Nephron progenitor cell (in vitro differentiated cells): Measurements from ENCODE around the gene NEFH.

Experiments
- DNase-seq: peaks from one replicate; pipeline ENCODE4 v3.0.0; 2021
- H3K27ac Mint-ChIP-seq: 2 replicates; pipeline ENCODE4 v1.8.0; 2021; ENCODE audit warnings: mild to moderate bottlenecking, moderate library complexity, mixed read lengths
- H3K27me3 Mint-ChIP-seq: 2 replicates; pipeline ENCODE4 v1.8.0; 2021; ENCODE audit warnings: mild to moderate bottlenecking, low read depth, mixed read lengths; ENCODE audit not compliant: poor library complexity
- H3K36me3 Mint-ChIP-seq: 2 replicates; pipeline ENCODE4 v1.8.0; 2021; ENCODE audit warnings: low read depth, mixed read lengths
- H3K4me1 Mint-ChIP-seq: 2 replicates; pipeline ENCODE4 v1.8.0; 2021; ENCODE audit warnings: mixed read lengths
- H3K4me3 Mint-ChIP-seq: 2 replicates; pipeline ENCODE4 v1.8.0; 2021; ENCODE audit warnings: mild to moderate bottlenecking, moderate library complexity, mixed read lengths
- H3K9me3 Mint-ChIP-seq: 2 replicates; pipeline ENCODE4 v1.8.0; 2021; ENCODE audit warnings: mild to moderate bottlenecking, moderate library complexity, mixed read lengths
- TF ChIP-seq, protein P1 (sequence below): fragments of 200-600 bp; sonication (generic); IDR thresholded peaks from 2 replicates; pipeline ENCODE4 v1.5.0; 2021; ENCODE audit warnings: antibody characterized with exemption

NEFH gene

DNA sequence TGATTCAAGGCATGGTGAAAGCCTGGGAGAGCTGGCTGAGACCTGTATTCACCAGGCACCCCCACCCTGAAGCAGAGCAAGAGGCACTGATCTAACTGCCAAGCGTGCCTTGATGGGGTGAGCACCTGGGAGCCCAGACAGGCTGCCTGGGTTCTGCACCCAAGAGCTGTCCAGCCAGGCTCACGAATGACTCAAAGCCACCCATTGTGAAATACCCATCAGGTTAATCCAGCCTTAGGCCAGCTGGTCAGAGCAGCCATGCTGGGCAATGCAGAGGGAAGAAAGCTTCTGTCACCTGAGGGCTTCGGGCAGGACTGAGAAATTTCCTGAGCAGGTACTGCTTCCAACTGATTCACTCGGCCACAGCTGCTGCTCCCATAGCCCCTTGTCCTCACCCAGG lies 51.4 kb downstream of the NEFH start:
- no peaks in the 10 kb centered on the region for H3K4me1 Mint-ChIP-seq
- no peaks in the 10 kb centered on the region for H3K27me3 Mint-ChIP-seq
- H3K27ac Mint-ChIP-seq = no peak overlapping the region
- DNase-seq = no peak
- TF ChIP-seq, protein P1, sequence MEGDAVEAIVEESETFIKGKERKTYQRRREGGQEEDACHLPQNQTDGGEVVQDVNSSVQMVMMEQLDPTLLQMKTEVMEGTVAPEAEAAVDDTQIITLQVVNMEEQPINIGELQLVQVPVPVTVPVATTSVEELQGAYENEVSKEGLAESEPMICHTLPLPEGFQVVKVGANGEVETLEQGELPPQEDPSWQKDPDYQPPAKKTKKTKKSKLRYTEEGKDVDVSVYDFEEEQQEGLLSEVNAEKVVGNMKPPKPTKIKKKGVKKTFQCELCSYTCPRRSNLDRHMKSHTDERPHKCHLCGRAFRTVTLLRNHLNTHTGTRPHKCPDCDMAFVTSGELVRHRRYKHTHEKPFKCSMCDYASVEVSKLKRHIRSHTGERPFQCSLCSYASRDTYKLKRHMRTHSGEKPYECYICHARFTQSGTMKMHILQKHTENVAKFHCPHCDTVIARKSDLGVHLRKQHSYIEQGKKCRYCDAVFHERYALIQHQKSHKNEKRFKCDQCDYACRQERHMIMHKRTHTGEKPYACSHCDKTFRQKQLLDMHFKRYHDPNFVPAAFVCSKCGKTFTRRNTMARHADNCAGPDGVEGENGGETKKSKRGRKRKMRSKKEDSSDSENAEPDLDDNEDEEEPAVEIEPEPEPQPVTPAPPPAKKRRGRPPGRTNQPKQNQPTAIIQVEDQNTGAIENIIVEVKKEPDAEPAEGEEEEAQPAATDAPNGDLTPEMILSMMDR = no peak
- H3K36me3 Mint-ChIP-seq = peaks cover 59% of the 10 kb centered on the region
- H3K4me3 Mint-ChIP-seq = no peak overlapping the region
- peaks cover 4% of the 10 kb centered on the region for H3K9me3 Mint-ChIP-seq

DNA sequence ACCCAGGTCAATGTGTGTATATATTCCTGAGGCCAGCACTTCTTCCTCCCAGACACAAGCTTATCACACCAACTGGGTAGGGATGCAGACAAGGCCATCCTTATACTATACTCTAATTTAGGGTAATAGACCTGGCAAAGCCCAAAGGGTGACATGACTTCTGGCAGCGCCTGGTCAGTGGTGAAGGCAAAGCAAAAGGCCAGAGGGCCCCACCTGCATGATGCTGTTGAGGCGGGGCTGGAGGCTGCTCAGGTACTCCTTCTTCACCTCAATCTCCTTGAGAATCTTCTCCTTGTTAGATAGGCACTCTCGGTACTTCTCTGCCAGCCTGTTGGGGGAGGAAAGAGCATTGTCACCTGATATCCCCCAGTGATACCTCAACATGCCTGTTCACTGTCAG lies 56.4 kb downstream of the NEFH start:
- Mint-ChIP-seq H3K27ac (peak overlapping the region; percentile 71), H3K4me3 (no peak overlapping the region), H3K36me3 (peaks cover 70% of the 10 kb centered on the region), H3K4me1 (peaks cover 3% of the 10 kb centered on the region), H3K9me3 (peaks cover 4% of the 10 kb centered on the region), H3K27me3 (no peaks in the 10 kb centered on the region)
- no peak for DNase-seq
- TF ChIP-seq, protein P1 = no peak

DNA sequence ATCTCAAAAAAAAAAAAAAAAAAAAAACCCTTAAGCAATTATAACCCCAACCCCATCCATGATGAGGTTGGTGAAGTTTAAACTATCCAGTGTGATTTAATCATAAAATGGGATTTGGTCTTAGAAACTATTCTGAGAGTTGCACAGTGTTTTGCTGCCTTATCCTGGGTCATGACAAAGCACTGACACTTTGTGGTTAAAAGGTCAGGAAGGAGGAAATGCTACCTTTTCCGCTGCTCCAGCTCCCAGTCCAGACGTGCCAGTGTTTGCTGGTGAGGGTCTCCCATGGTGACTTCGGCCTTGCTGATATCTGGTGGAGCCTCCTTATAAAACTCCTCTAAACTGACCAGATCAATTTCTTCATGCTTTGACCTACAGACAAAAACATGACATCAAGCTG lies 59.1 kb downstream of the NEFH start:
- H3K4me1 Mint-ChIP-seq = peaks cover 3% of the 10 kb centered on the region
- H3K27me3 Mint-ChIP-seq = no peaks in the 10 kb centered on the region
- H3K36me3 Mint-ChIP-seq = peaks cover 76% of the 10 kb centered on the region
- H3K4me3 Mint-ChIP-seq = no peak overlapping the region
- TF ChIP-seq, protein P1 = no peak
- no peak for DNase-seq
- H3K27ac Mint-ChIP-seq = peak overlapping the region; percentile 77
- H3K9me3 Mint-ChIP-seq = peaks cover 1% of the 10 kb centered on the region
